H9 (cell line): ENCODE data around the gene DHRS9. TPM values are rescaled to one million over a fixed set of nuclear protein-coding genes. Genes with fewer than 3 reads are reported as not detected.

Experiments
- DNase-seq: peaks from one replicate; pipeline ENCODE4 v3.0.0-alpha.2; 2017
- H2AFZ ChIP-seq: one replicate; pipeline ENCODE4 v1.6.1; 2013; ENCODE audit warnings: mild to moderate bottlenecking, low read length, control low read depth, moderate library complexity
- H2AK5ac ChIP-seq: 2 replicates; pipeline ENCODE4 v1.6.1; 2013; ENCODE audit warnings: low read length, control low read depth, mixed read lengths; ENCODE audit not compliant: insufficient read length
- H2BK120ac ChIP-seq: one replicate; pipeline ENCODE4 v1.6.1; 2013; ENCODE audit warnings: low read depth, mild to moderate bottlenecking, low read length, control low read depth, inconsistent platforms; ENCODE audit not compliant: poor library complexity, severe bottlenecking
- H2BK12ac ChIP-seq: 2 replicates; pipeline ENCODE4 v1.6.1; 2013; ENCODE audit warnings: low read length, control low read depth, mixed read lengths, low read depth; ENCODE audit not compliant: insufficient read length
- H2BK15ac ChIP-seq: 2 replicates; pipeline ENCODE4 v1.6.1; 2013; ENCODE audit warnings: low read depth, low read length, control low read depth
- H2BK20ac ChIP-seq: one replicate; pipeline ENCODE4 v1.6.1; 2013; ENCODE audit warnings: low read depth, mild to moderate bottlenecking, low read length, control low read depth, inconsistent platforms; ENCODE audit not compliant: poor library complexity, severe bottlenecking
- H2BK5ac ChIP-seq: 2 replicates; pipeline ENCODE4 v1.6.1; 2013; ENCODE audit warnings: low read length, control low read depth, mixed read lengths; ENCODE audit not compliant: insufficient read length
- H3K14ac ChIP-seq: 2 replicates; pipeline ENCODE4 v1.6.1; 2013; ENCODE audit warnings: low read length, control low read depth; ENCODE audit not compliant: insufficient read depth
- H3K18ac ChIP-seq: 2 replicates; pipeline ENCODE4 v1.6.1; 2013; ENCODE audit warnings: low read depth, mild to moderate bottlenecking, mixed read lengths, low read length, control low read depth; ENCODE audit not compliant: insufficient read length
- H3K23ac ChIP-seq: 2 replicates; pipeline ENCODE4 v1.6.1; 2013; ENCODE audit warnings: low read length, control low read depth, mixed read lengths, low read depth; ENCODE audit not compliant: insufficient read length
- H3K23me2 ChIP-seq: 2 replicates; pipeline ENCODE4 v1.6.1; 2013; ENCODE audit warnings: low read depth, mild to moderate bottlenecking, mixed read lengths, low read length, control low read depth; ENCODE audit not compliant: insufficient read length, poor library complexity, severe bottlenecking
- H3K27ac ChIP-seq: 2 replicates; pipeline ENCODE4 v1.5.1; 2013; ENCODE audit warnings: low read length, control low read depth, mixed read lengths, low read depth; ENCODE audit not compliant: insufficient read length
- H3K27me3 ChIP-seq: 2 replicates; pipeline ENCODE4 v1.6.1; 2013; ENCODE audit warnings: low read length, control low read depth, inconsistent platforms; ENCODE audit not compliant: insufficient read depth
- H3K4ac ChIP-seq: 2 replicates; pipeline ENCODE4 v1.6.1; 2013; ENCODE audit warnings: low read depth, mild to moderate bottlenecking, control low read depth, inconsistent platforms, low read length, moderate library complexity
- H3K4me1 ChIP-seq: 2 replicates; pipeline ENCODE4 v1.6.1; 2013; ENCODE audit warnings: low read length, control low read depth, inconsistent platforms; ENCODE audit not compliant: insufficient read depth
- H3K4me2 ChIP-seq: 2 replicates; pipeline ENCODE4 v1.6.1; 2013; ENCODE audit warnings: low read length, control low read depth, mixed read lengths; ENCODE audit not compliant: insufficient read length, insufficient read depth
- H3K56ac ChIP-seq: 2 replicates; pipeline ENCODE4 v1.6.1; 2013; ENCODE audit warnings: low read depth, mild to moderate bottlenecking, mixed read lengths, low read length, control low read depth; ENCODE audit not compliant: insufficient read length
- H3K79me1 ChIP-seq: 2 replicates; pipeline ENCODE4 v1.6.1; 2013; ENCODE audit warnings: low read depth, mild to moderate bottlenecking, moderate library complexity, low read length, control low read depth, inconsistent platforms; ENCODE audit not compliant: insufficient read depth, poor library complexity, severe bottlenecking
- H3K79me2 ChIP-seq: 2 replicates; pipeline ENCODE4 v1.6.1; 2013; ENCODE audit warnings: low read length, control low read depth, inconsistent platforms; ENCODE audit not compliant: insufficient read depth
- H3K9ac ChIP-seq: 2 replicates; pipeline ENCODE4 v1.6.1; 2013; ENCODE audit warnings: low read length, control low read depth, mixed read lengths; ENCODE audit not compliant: insufficient read length; ENCODE audit errors: extremely low read depth
- H3K9me3 ChIP-seq: one replicate; pipeline ENCODE4 v1.6.1; 2013; ENCODE audit warnings: low read depth, low read length, inconsistent platforms; ENCODE audit not compliant: control insufficient read depth
- H3T11ph ChIP-seq: one replicate; pipeline ENCODE4 v1.6.1; 2013; ENCODE audit warnings: mild to moderate bottlenecking, low read length, control low read depth, inconsistent platforms
- H4K20me1 ChIP-seq: one replicate; pipeline ENCODE4 v1.6.1; 2013; ENCODE audit not compliant: control insufficient read depth, insufficient read length, insufficient read depth
- H4K5ac ChIP-seq: 2 replicates; pipeline ENCODE4 v1.6.1; 2013; ENCODE audit warnings: low read depth, mild to moderate bottlenecking, mixed read lengths, low read length, control low read depth; ENCODE audit not compliant: insufficient read length
- H4K8ac ChIP-seq: replicated peaks from 2 replicates; pipeline ENCODE4 v1.6.1; 2013; ENCODE audit warnings: low read length, control low read depth, mixed read lengths, low read depth; ENCODE audit not compliant: insufficient read length
- H4K91ac ChIP-seq: 2 replicates; pipeline ENCODE4 v1.6.1; 2013; ENCODE audit warnings: low read depth, mild to moderate bottlenecking, moderate library complexity, mixed read lengths, low read length, control low read depth; ENCODE audit not compliant: insufficient read length
- H3K27ac Mint-ChIP-seq, 3 experiments: 2 replicates in 2 of 3; 3 replicates in 1 of 3; pipeline ENCODE4 v1.8.0; 2020 to 2021; ENCODE audit warnings: mixed read lengths in 3 of 3, mild to moderate bottlenecking in 1 of 3, moderate library complexity in 1 of 3
- H3K27me3 Mint-ChIP-seq: 2 replicates; pipeline ENCODE4 v1.8.0; 2021; ENCODE audit warnings: low read depth, mild to moderate bottlenecking, moderate library complexity, mixed read lengths
- H3K36me3 Mint-ChIP-seq, 3 experiments: 2 replicates in 2 of 3; 3 replicates in 1 of 3; pipeline ENCODE4 v1.8.0; 2020 to 2021; ENCODE audit warnings: low read depth in 3 of 3, mixed read lengths in 3 of 3; ENCODE audit not compliant: insufficient read depth in 1 of 3
- H3K4me1 Mint-ChIP-seq, 2 experiments: 2 replicates each; pipeline ENCODE4 v1.8.0; 2020; ENCODE audit warnings: mixed read lengths in 2 of 2
- H3K4me3 Mint-ChIP-seq, 2 experiments: 2 replicates in 1 of 2; 3 replicates in 1 of 2; pipeline ENCODE4 v1.8.0; 2020 to 2021; ENCODE audit warnings: mild to moderate bottlenecking in 2 of 2, mixed read lengths in 2 of 2, moderate library complexity in 1 of 2
- H3K9me3 Mint-ChIP-seq, 2 experiments: 2 replicates in 1 of 2; 3 replicates in 1 of 2; pipeline ENCODE4 v1.8.0; 2020; ENCODE audit warnings: mild to moderate bottlenecking in 2 of 2, mixed read lengths in 2 of 2, moderate library complexity in 1 of 2
- CTCF ChIP-seq: fragments of 200-600 bp; sonication (generic); conservative IDR thresholded peaks from 3 replicates; pipeline ENCODE4 v1.8.0; 2021; ENCODE audit warnings: antibody characterized with exemption, mild to moderate bottlenecking
- WGBS: extraction: QIAGEN DNeasy Blood & Tissue Kit; methylation state at CpG from one replicate; pipeline ENCODE4 v1.1.7; 2013; ENCODE audit warnings: missing lambda C conversion rate, low lambda C conversion rate, mixed read lengths; ENCODE audit not compliant: insufficient read length; ENCODE audit errors: extremely low coverage; 5-methylcytosine and 5-hydroxymethylcytosine counted together
- total RNA-seq: library from RNA; stranded (reverse); gene quantifications from 2 replicates; pipeline ENCODE4 v1.2.1, GENCODE V29; 2021

DHRS9 gene
- total RNA-seq, 1 experiment from 2014 or later, result not detected

DNA sequence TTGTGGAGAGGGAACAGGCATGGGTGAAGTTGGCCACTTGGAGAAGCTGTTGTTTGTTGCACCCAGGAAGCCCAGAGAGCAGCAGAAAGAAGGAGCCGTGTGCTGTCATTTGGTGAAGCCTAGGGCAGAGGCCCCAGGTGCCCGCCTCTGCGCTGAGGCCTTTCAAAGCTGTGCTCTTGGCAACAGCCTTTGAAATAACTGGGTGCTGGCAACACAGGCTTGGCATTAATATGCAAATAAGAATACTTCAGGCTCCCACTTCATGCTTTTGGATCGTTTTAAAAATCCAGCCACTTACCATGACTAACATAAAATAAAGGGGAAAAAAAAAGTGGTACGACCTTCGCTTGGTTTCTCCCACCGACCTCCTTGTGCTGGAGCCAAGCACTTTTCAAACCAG, 41.1 kb downstream of the DHRS9 start:
- H3K27me3 ChIP-seq, result no peaks in the 10 kb centered on the region
- no peak overlapping the region for H3K4ac ChIP-seq
- TF ChIP-seq CTCF, result no peak
- H4K91ac ChIP-seq, result no peak overlapping the region
- Mint-ChIP-seq H3K27ac (no peak overlapping the region), H3K4me1 (peaks cover 11 to 13% of the 10 kb centered on the region in 2 experiments), H3K27me3 (peaks cover 11% of the 10 kb centered on the region), H3K36me3 (no peaks in the 10 kb centered on the region), H3K4me3 (no peak overlapping the region), H3K9me3 (no peaks in the 10 kb centered on the region)
- no peak for DNase-seq
- H3K23me2 ChIP-seq, result no peaks in the 10 kb centered on the region
- H3K14ac ChIP-seq, result no peak overlapping the region
- no peak overlapping the region for H3K18ac ChIP-seq
- H2BK12ac ChIP-seq, result no peak overlapping the region
- H3K4me2 ChIP-seq, result no peak overlapping the region
- H2BK15ac ChIP-seq, result no peak overlapping the region
- WGBS, result no CpG with 5 or more reads among the region's 7 CpGs
- H2BK20ac ChIP-seq, result no peak overlapping the region
- 0 out of 2 replicates have a peak, but pooled peaks cover 2% of the 10 kb centered on the region for H3K4me1 ChIP-seq
- H3T11ph ChIP-seq, result no peak overlapping the region
- no peak overlapping the region for H2AFZ ChIP-seq
- no peaks in the 10 kb centered on the region for H3K79me2 ChIP-seq
- H2AK5ac ChIP-seq, result no peak overlapping the region
- no peaks in the 10 kb centered on the region for H4K20me1 ChIP-seq
- no peak overlapping the region for H3K27ac ChIP-seq
- H3K9me3 ChIP-seq, result no peaks in the 10 kb centered on the region
- no peak overlapping the region for H3K56ac ChIP-seq
- no peak overlapping the region for H4K8ac ChIP-seq
- no peak overlapping the region for H3K23ac ChIP-seq
- H3K79me1 ChIP-seq, result no peaks in the 10 kb centered on the region
- H4K5ac ChIP-seq, result no peak overlapping the region
- no peak overlapping the region for H2BK5ac ChIP-seq
- no peak overlapping the region for H3K9ac ChIP-seq
- no peak overlapping the region for H2BK120ac ChIP-seq
